Hematopoietic multipotent progenitor cell treated with erythropoietin and hydrocortisone succinate and interleukin-3 and kit ligand, for 6 days (in vitro differentiated cells): Measurements from ENCODE around the gene MSANTD2.

Source experiments
- DNase-seq: peaks from one replicate; pipeline ENCODE4 v3.0.0-alpha.2; 2015

MSANTD2 gene

GRCh38 chr11:124769806-124770774 is 30.1 kb downstream of the MSANTD2 start:
- DNase-seq, result no peak

GRCh38 chr11:124768914-124769313 is 31.3 kb downstream of the MSANTD2 start:
- DNase-seq, result no peak

GRCh38 chr11:124766156-124766555 is 34.0 kb downstream of the MSANTD2 start:
- DNase-seq, result no peak

GRCh38 chr11:124763156-124763947 is 36.9 kb downstream of the MSANTD2 start:
- peak; percentile 88 for DNase-seq

- DNase-seq, result no peak
Measured at GRCh38 chr11:124762624-124763155, 37.5 kb downstream of the MSANTD2 start.

- DNase-seq, result peak; percentile 75
Measured at GRCh38 chr11:124762105-124762623, 38.0 kb downstream of the MSANTD2 start, which contains the start of gene ESAM. Gene ESAM (minus strand): TSS chr11:124762290. CDS start chr11:124762154, 136 bp downstream.

GRCh38 chr11:124761301-124762104 is 38.7 kb downstream of the MSANTD2 start:
- DNase-seq, result no peak

GRCh38 chr11:124760806-124761205 is 39.4 kb downstream of the MSANTD2 start:
- DNase-seq, result no peak

- DNase-seq, result peak; percentile 27
Measured at GRCh38 chr11:124760205-124760652, 40.0 kb downstream of the MSANTD2 start.

- DNase-seq, result no peak
Measured at GRCh38 chr11:124759266-124760204, 40.7 kb downstream of the MSANTD2 start.

GRCh38 chr11:124758355-124759265 is 41.6 kb downstream of the MSANTD2 start:
- DNase-seq, result peak; percentile 90

- DNase-seq, result no peak
Measured at GRCh38 chr11:124757320-124757719, 42.9 kb downstream of the MSANTD2 start.

GRCh38 chr11:124756753-124757227 is 43.4 kb downstream of the MSANTD2 start:
- no peak for DNase-seq

GRCh38 chr11:124756033-124756752 is 44.0 kb downstream of the MSANTD2 start:
- no peak for DNase-seq

GRCh38 chr11:124754710-124755109 is 45.5 kb downstream of the MSANTD2 start:
- DNase-seq, result no peak

- DNase-seq, result no peak
Measured at GRCh38 chr11:124754309-124754708, 45.9 kb downstream of the MSANTD2 start.

GRCh38 chr11:124753624-124754023 is 46.6 kb downstream of the MSANTD2 start:
- DNase-seq, result no peak

GRCh38 chr11:124753205-124753604 is 47.0 kb downstream of the MSANTD2 start:
- no peak for DNase-seq
